Mucosa of rectum (tissue), 2 donors: ENCODE measurements around the gene VWF.
"Not testable (repeated sequence)": the region's sequence is repeated elsewhere in the genome, so short reads cannot be mapped to it uniquely, and the experiment has no call there.

ENCODE experiments used
- H3K27ac ChIP-seq, 2 donors: one replicate each; pipeline ENCODE4 v1.7.0; 2013; ENCODE audit warnings: inconsistent platforms in 2 of 2, low read depth in 2 of 2, low read length in 2 of 2
- H3K27me3 ChIP-seq, 2 donors: one replicate each; pipeline ENCODE4 v1.7.0; 2013; ENCODE audit warnings: low read length in 2 of 2; ENCODE audit not compliant: control insufficient read depth in 2 of 2, insufficient read depth in 2 of 2
- H3K36me3 ChIP-seq, 2 donors: one replicate each; pipeline ENCODE4 v1.7.0; 2013; ENCODE audit warnings: low read length in 2 of 2; ENCODE audit not compliant: control insufficient read depth in 2 of 2, insufficient read depth in 2 of 2
- H3K4me1 ChIP-seq, 2 donors: one replicate each; pipeline ENCODE4 v1.7.0; 2013; ENCODE audit warnings: low read length in 2 of 2, mild to moderate bottlenecking in 1 of 2; ENCODE audit not compliant: control insufficient read depth in 2 of 2, insufficient read depth in 2 of 2
- H3K4me3 ChIP-seq, 2 donors: one replicate each; pipeline ENCODE4 v1.7.0; 2013; ENCODE audit warnings: low read length in 2 of 2
- H3K9ac ChIP-seq, 2 donors: one replicate each; pipeline ENCODE4 v1.7.0; 2013; ENCODE audit warnings: low read length in 2 of 2, low read depth in 1 of 2, mild to moderate bottlenecking in 1 of 2
- H3K9me3 ChIP-seq, 2 donors: one replicate each; pipeline ENCODE4 v1.7.0; 2013; ENCODE audit warnings: low read length in 2 of 2; ENCODE audit not compliant: control insufficient read depth in 2 of 2
- donor health status: healthy.
- donor health status: Normal muscosa, but diverticular disease.

VWF gene

GRCh38 chr12:6145564-6145963 is 21.1 kb upstream of the VWF start:
- H3K9ac ChIP-seq, result no peak overlapping the region
- H3K27me3 ChIP-seq, result no peaks in the 10 kb centered on the region
- no peaks in the 10 kb centered on the region for H3K36me3 ChIP-seq
- no peak overlapping the region for H3K4me3 ChIP-seq
- H3K27ac ChIP-seq, result no peak overlapping the region
- peaks cover 0 to 2% of the 10 kb centered on the region in 2 donors for H3K4me1 ChIP-seq
- H3K9me3 ChIP-seq, result no peaks in the 10 kb centered on the region

GRCh38 chr12:6143303-6143675 is 18.8 kb upstream of the VWF start:
- H3K4me1 ChIP-seq, result peaks cover 0 to 4% of the 10 kb centered on the region in 2 donors

GRCh38 chr12:6142368-6143302 is 18.2 kb upstream of the VWF start:
- H3K27ac ChIP-seq, H3K27me3 ChIP-seq, H3K9me3 ChIP-seq, H3K4me1 ChIP-seq, H3K4me3 ChIP-seq, H3K9ac ChIP-seq, H3K36me3 ChIP-seq: not testable (repeated sequence)

More at GRCh38 chr12:6143303-6143675, 18.8 kb upstream of the VWF start:
- Histone ChIP-seq H3K27ac (no peak overlapping the region), H3K36me3 (no peaks in the 10 kb centered on the region), H3K9ac (no peak overlapping the region), H3K9me3 (no peaks in the 10 kb centered on the region), H3K27me3 (no peaks in the 10 kb centered on the region), H3K4me3 (no peak overlapping the region)

GRCh38 chr12:6141731-6142367 is 17.4 kb upstream of the VWF start:
- not testable (repeated sequence) for H3K36me3 ChIP-seq, H3K27me3 ChIP-seq, H3K9ac ChIP-seq, H3K4me1 ChIP-seq, H3K4me3 ChIP-seq, H3K9me3 ChIP-seq
- H3K27ac ChIP-seq, result peak overlapping the region in 1 of 2 donors; percentile 80

GRCh38 chr12:6140651-6141447 is 16.4 kb upstream of the VWF start:
- H3K27me3 ChIP-seq, result no peaks in the 10 kb centered on the region
- H3K36me3 ChIP-seq, result no peaks in the 10 kb centered on the region
- no peak overlapping the region for H3K4me3 ChIP-seq
- no peaks in the 10 kb centered on the region for H3K9me3 ChIP-seq
- H3K4me1 ChIP-seq, result peaks cover 0 to 4% of the 10 kb centered on the region in 2 donors
- peak overlapping the region in 1 of 2 donors; percentile 14 for H3K9ac ChIP-seq
- H3K27ac ChIP-seq, result peak overlapping the region; percentile 65 to 80

GRCh38 chr12:6135071-6135470 is 10.6 kb upstream of the VWF start:
- H3K4me1 ChIP-seq, result no peaks in the 10 kb centered on the region
- no peak overlapping the region for H3K9ac ChIP-seq
- no peaks in the 10 kb centered on the region for H3K9me3 ChIP-seq
- H3K27ac ChIP-seq, result no peak overlapping the region
- H3K27me3 ChIP-seq, result no peaks in the 10 kb centered on the region
- no peak overlapping the region for H3K4me3 ChIP-seq
- no peaks in the 10 kb centered on the region for H3K36me3 ChIP-seq

GRCh38 chr12:6133642-6134041 is 9.2 kb upstream of the VWF start:
- Histone ChIP-seq H3K36me3 (no peaks in the 10 kb centered on the region), H3K9ac (no peak overlapping the region), H3K27ac (no peak overlapping the region), H3K27me3 (no peaks in the 10 kb centered on the region), H3K4me1 (no peaks in the 10 kb centered on the region), H3K9me3 (no peaks in the 10 kb centered on the region), H3K4me3 (no peak overlapping the region)

GRCh38 chr12:6132496-6132895 is 8.0 kb upstream of the VWF start:
- Histone ChIP-seq H3K9me3 (no peaks in the 10 kb centered on the region), H3K27me3 (no peaks in the 10 kb centered on the region), H3K27ac (no peak overlapping the region), H3K4me1 (no peaks in the 10 kb centered on the region), H3K9ac (no peak overlapping the region), H3K36me3 (no peaks in the 10 kb centered on the region), H3K4me3 (no peak overlapping the region)

GRCh38 chr12:6125310-6125608 is 789 bp upstream of the VWF start:
- no peaks in the 10 kb centered on the region for H3K27me3 ChIP-seq
- no peak overlapping the region for H3K4me3 ChIP-seq
- no peaks in the 10 kb centered on the region for H3K4me1 ChIP-seq
- H3K27ac ChIP-seq, result no peak overlapping the region
- no peaks in the 10 kb centered on the region for H3K36me3 ChIP-seq
- H3K9me3 ChIP-seq, result no peaks in the 10 kb centered on the region
- no peak overlapping the region for H3K9ac ChIP-seq

- Histone ChIP-seq H3K36me3 (no peaks in the 10 kb centered on the region), H3K4me3 (peak overlapping the region in 1 of 2 donors; percentile 22), H3K27ac (peak overlapping the region in 1 of 2 donors; percentile 27), H3K27me3 (no peaks in the 10 kb centered on the region), H3K4me1 (no peaks in the 10 kb centered on the region), H3K9me3 (no peaks in the 10 kb centered on the region), H3K9ac (peak overlapping the region in 1 of 2 donors; percentile 34)
These were observed 1.2 kb downstream of the VWF start for GRCh38 chr12:6123258-6123657.
